NCI-H187 treated with DMSO at 0.1 percent for 48 hours (cell line): Measurements from ENCODE around the gene SYMPK.
A peak's percentile ranks its signal among the peaks of the same experiment; 100 is the strongest.
"Not testable (repeated sequence)": the region's sequence is repeated elsewhere in the genome, so short reads cannot be mapped to it uniquely, and the experiment has no call there.

Experiments
- DNase-seq: peaks from one replicate; lab custom pipeline; 2025; lab: John Stamatoyannopoulos, UW

Gene SYMPK

GRCh38 chr19:45862564-45863334 lies at the start of gene SYMPK:
TSS of gene SYMPK (minus strand) at chr19:45863147. CDS start at chr19:45854495, 8,652 bp downstream.
- peak; percentile 97 for DNase-seq

GRCh38 chr19:45911291-45911690 lies 48.3 kb upstream of the SYMPK start:
- DNase-seq = no peak

- no peak for DNase-seq
Measured at GRCh38 chr19:45908956-45909355, 46.0 kb upstream of the SYMPK start.

GRCh38 chr19:45906221-45906620 lies 43.3 kb upstream of the SYMPK start:
- DNase-seq = no peak

- no peak for DNase-seq
Measured at GRCh38 chr19:45905011-45905410, 42.1 kb upstream of the SYMPK start.

- peak; percentile 86 for DNase-seq
Measured at GRCh38 chr19:45902651-45903625, 40.0 kb upstream of the SYMPK start.

GRCh38 chr19:45901912-45902650 lies 39.1 kb upstream of the SYMPK start, which contains the start of gene MYPOP:
TSS of gene MYPOP (minus strand) at chr19:45902613. CDS start at chr19:45901773, 840 bp downstream.
- DNase-seq = no peak

GRCh38 chr19:45901432-45901911 lies 38.5 kb upstream of the SYMPK start:
- DNase-seq = no peak

- no peak for DNase-seq
Measured at GRCh38 chr19:45900738-45901431, 37.9 kb upstream of the SYMPK start.

GRCh38 chr19:45899919-45900589 lies 37.1 kb upstream of the SYMPK start:
- no peak for DNase-seq

- DNase-seq = no peak
Measured at GRCh38 chr19:45899253-45899652, 36.3 kb upstream of the SYMPK start.

- no peak for DNase-seq
Measured at GRCh38 chr19:45897261-45897812, 34.4 kb upstream of the SYMPK start.

- DNase-seq = not testable (repeated sequence)
Measured at GRCh38 chr19:45895983-45896599, 33.1 kb upstream of the SYMPK start.

- no peak for DNase-seq
Measured at GRCh38 chr19:45895519-45895972, 32.6 kb upstream of the SYMPK start.

- no peak for DNase-seq
Measured at GRCh38 chr19:45890877-45891276, 27.9 kb upstream of the SYMPK start.

GRCh38 chr19:45889210-45889885 lies 26.4 kb upstream of the SYMPK start:
- no peak for DNase-seq

- no peak for DNase-seq
Measured at GRCh38 chr19:45887200-45887710, 24.3 kb upstream of the SYMPK start.

GRCh38 chr19:45886427-45887199 lies 23.7 kb upstream of the SYMPK start:
- DNase-seq = peak; percentile 64
